Sigmoid colon (tissue), 7 donors: ENCODE data around the gene OR14I1. TPM values are rescaled to one million over a fixed set of nuclear protein-coding genes. Genes with fewer than 3 reads are reported as not detected.

ENCODE experiments used
- DNase-seq: peaks from one replicate; pipeline ENCODE4 v3.0.0-alpha.2; 2019
- H3K27ac ChIP-seq, 4 donors: fragments of 200-600 bp; sonication (generic); one replicate each; pipeline ENCODE4 v1.5.1; 2016 to 2019; ENCODE audit warnings: mild to moderate bottlenecking in 1 of 4
- H3K27me3 ChIP-seq, 3 donors: fragments of 200-600 bp; sonication (generic); one replicate each; pipeline ENCODE4 v1.5.1; 2019; ENCODE audit warnings: mild to moderate bottlenecking in 1 of 3
- H3K36me3 ChIP-seq, 4 donors: fragments of 200-600 bp; sonication (generic); one replicate each; pipeline ENCODE4 v1.5.1; 2016 to 2019
- H3K4me1 ChIP-seq, 4 donors: fragments of 200-600 bp; sonication (generic); one replicate each; pipeline ENCODE4 v1.5.1; 2017 to 2019
- H3K4me3 ChIP-seq, 4 donors: fragments of 200-600 bp; sonication (generic); one replicate each; pipeline ENCODE4 v1.5.1; 2017 to 2019; ENCODE audit warnings: mild to moderate bottlenecking in 2 of 4, moderate library complexity in 1 of 4
- H3K9me3 ChIP-seq, 4 donors: fragments of 200-600 bp in 3 of 4; sonication (generic) in 3 of 4; one replicate each; pipeline versions ENCODE4 v1.5.1 to v1.6.1; 2013 to 2019
- EP300 ChIP-seq, 4 donors: sonication (generic); formaldehyde crosslinking; IDR thresholded peaks; one replicate each; pipeline ENCODE4 v1.6.1; 2017; ENCODE audit warnings: antibody characterized with exemption in 4 of 4
- POLR2A ChIP-seq, 2 donors: fragments of 450-650 bp; IDR thresholded peaks; one replicate each; pipeline ENCODE4 v1.6.1; 2016; ENCODE audit warnings: antibody characterized with exemption in 2 of 2, mild to moderate bottlenecking in 2 of 2, moderate library complexity in 2 of 2
- POLR2AphosphoS5 ChIP-seq, 4 donors: sonication (generic); formaldehyde crosslinking; IDR thresholded peaks; one replicate each; pipeline ENCODE4 v1.6.1; 2017; ENCODE audit warnings: antibody characterized with exemption in 4 of 4
- WGBS, 2 donors: extraction: QIAGEN DNeasy Blood & Tissue Kit; methylation state at CpG; one replicate each; pipeline ENCODE4 v1.1.7; 2013; 5-methylcytosine and 5-hydroxymethylcytosine counted together
- intact Hi-C: fragments of 100-400 bp; cut with DNase I; formaldehyde crosslinking; loops from one replicate; pipeline ENCODE4 v1.15.1; 2023
- polyA plus RNA-seq, 3 donors: library from polyadenylated mRNA; stranded (reverse); fragments of 200-250 nt; gene quantifications; one replicate each; pipeline ENCODE4 v1.2.3, GENCODE V29; 2013
- total RNA-seq, 4 donors: library from RNA; depleted of rRNA; stranded (reverse); fragments of >200 nt; gene quantifications; one replicate each; pipeline ENCODE4 v1.1.0, GENCODE V29; 2016
- TF ChIP-seq, protein P1 (sequence below), 4 experiments: fragments of 450-650 bp in 3 of 4; fragments of 200-600 bp in 1 of 4; IDR thresholded peaks; one replicate each; pipeline ENCODE4 v1.5.1; 2016 to 2019; ENCODE audit warnings: antibody characterized with exemption in 4 of 4, mild to moderate bottlenecking in 3 of 4, moderate library complexity in 2 of 4
- donor health status: healthy with polysubstance abuse.
- donor health status: Bipolar disorder and iron deficiency.
- donor health status: healthy.

OR14I1 gene
- total RNA-seq (not detected), polyA plus RNA-seq (not detected)

DNA sequence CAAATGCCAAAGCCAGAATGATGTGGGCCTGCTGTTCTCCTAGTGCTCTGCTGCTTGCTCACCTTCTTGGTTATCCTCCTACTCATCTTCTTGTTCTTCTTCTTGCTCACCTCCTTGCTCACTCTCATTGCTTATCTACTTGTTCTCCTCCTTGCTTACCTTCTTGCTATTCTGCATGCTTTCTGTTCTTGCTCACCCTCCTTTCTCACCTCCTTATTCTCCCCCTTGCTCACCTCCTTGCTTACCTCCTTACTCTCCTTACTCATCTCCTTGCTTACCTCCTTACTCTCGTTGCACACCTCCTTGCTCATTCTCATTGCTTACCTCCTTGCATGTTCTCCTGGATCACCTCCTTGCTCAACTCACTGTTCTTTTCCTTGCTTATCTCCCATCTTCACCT lies at the start of gene OR14I1:
OR14I1 (minus strand) TSS at position 53 of the 400 bp plus-strand sequence.
- whole genome bisulfite sequencing, 2 donors = 70 to 81% methylated on average over 1 of the region's 1 CpG
- DNase-seq = no peak
- Histone ChIP-seq H3K27me3 (no peaks in the 10 kb centered on the region), H3K4me3 (no peak within 1 kb of the TSS), H3K4me1 (no peaks in the 10 kb centered on the region), H3K36me3 (no peaks in the 10 kb centered on the region), H3K27ac (no peak within 1 kb of the TSS), H3K9me3 (no peaks in the 10 kb centered on the region)
- intact Hi-C loops = no loop called here
- TF ChIP-seq POLR2A (IDR thresholded peaks at IDR 0.05) (no peak), EP300 (IDR thresholded peaks at IDR 0.05) (no peak)
- TF ChIP-seq, protein P1, sequence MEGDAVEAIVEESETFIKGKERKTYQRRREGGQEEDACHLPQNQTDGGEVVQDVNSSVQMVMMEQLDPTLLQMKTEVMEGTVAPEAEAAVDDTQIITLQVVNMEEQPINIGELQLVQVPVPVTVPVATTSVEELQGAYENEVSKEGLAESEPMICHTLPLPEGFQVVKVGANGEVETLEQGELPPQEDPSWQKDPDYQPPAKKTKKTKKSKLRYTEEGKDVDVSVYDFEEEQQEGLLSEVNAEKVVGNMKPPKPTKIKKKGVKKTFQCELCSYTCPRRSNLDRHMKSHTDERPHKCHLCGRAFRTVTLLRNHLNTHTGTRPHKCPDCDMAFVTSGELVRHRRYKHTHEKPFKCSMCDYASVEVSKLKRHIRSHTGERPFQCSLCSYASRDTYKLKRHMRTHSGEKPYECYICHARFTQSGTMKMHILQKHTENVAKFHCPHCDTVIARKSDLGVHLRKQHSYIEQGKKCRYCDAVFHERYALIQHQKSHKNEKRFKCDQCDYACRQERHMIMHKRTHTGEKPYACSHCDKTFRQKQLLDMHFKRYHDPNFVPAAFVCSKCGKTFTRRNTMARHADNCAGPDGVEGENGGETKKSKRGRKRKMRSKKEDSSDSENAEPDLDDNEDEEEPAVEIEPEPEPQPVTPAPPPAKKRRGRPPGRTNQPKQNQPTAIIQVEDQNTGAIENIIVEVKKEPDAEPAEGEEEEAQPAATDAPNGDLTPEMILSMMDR (IDR thresholded peaks at IDR 0.05) = no peak

DNA sequence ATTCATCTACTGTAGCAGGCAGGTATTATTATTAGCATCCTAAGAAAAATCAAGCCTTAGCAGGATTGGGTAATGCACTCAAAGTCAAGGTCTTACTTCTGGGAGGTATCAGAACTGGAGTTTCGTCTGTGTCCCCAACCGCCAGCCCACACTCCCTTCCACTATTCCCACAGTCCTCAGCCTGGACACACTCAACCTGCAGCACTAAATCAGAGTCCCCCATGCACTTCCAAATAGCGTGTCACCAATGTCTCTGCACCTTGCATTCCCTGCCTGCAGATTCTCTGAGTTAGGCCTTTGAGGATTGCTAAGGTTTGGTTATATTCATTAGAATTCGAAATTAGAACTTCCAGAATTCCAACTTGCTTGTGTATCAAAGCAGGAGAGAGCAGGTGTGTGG lies 49.1 kb upstream of the OR14I1 start:
- H3K4me3 ChIP-seq = no peak overlapping the region
- WGBS, 2 donors = 87 to 91% methylated on average over 4 of the region's 4 CpGs
- no peaks in the 10 kb centered on the region for H3K4me1 ChIP-seq
- no peaks in the 10 kb centered on the region for H3K27me3 ChIP-seq
- H3K27ac ChIP-seq = no peak overlapping the region
- intact Hi-C loops = no loop called here
- no peaks in the 10 kb centered on the region for H3K9me3 ChIP-seq
- DNase-seq = no peak
- H3K36me3 ChIP-seq = no peaks in the 10 kb centered on the region
- TF ChIP-seq, protein P1 (IDR thresholded peaks at IDR 0.05) = no peak
- TF ChIP-seq POLR2AphosphoS5 (IDR thresholded peaks at IDR 0.05) (no peak), POLR2A (IDR thresholded peaks at IDR 0.05) (no peak), EP300 (IDR thresholded peaks at IDR 0.05) (no peak)

DNA sequence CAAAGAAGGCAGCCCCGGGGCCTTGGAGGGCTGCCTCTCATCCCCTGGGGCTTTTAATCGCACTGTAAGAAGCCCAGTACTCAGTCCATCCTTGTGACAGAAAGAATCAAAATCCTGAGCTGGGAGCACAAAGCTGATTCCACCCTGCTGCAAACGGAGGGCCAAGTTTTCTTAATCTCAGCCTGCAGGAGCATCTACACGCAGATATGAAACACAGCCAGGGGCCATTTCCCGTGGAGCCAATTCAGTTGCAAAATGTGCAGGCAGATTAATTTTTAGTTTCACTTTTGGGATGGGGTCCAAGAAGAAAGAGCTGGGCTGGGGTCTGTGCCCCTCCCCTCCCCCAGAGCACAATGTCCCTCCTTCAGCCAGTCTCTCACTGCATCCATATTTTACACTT lies 48.6 kb upstream of the OR14I1 start:
- TF ChIP-seq POLR2AphosphoS5 (IDR thresholded peaks at IDR 0.05) (no peak), POLR2A (IDR thresholded peaks at IDR 0.05) (no peak), EP300 (IDR thresholded peaks at IDR 0.05) (no peak)
- TF ChIP-seq, protein P1 (IDR thresholded peaks at IDR 0.05) = no peak
- intact Hi-C loops = no loop called here
- DNase-seq = no peak
- Histone ChIP-seq H3K9me3 (no peaks in the 10 kb centered on the region), H3K36me3 (no peaks in the 10 kb centered on the region), H3K27ac (no peak overlapping the region), H3K4me3 (no peak overlapping the region), H3K4me1 (no peaks in the 10 kb centered on the region), H3K27me3 (no peaks in the 10 kb centered on the region)
- 63 to 71% methylated on average over 5 of the region's 5 CpGs for WGBS, 2 donors

DNA sequence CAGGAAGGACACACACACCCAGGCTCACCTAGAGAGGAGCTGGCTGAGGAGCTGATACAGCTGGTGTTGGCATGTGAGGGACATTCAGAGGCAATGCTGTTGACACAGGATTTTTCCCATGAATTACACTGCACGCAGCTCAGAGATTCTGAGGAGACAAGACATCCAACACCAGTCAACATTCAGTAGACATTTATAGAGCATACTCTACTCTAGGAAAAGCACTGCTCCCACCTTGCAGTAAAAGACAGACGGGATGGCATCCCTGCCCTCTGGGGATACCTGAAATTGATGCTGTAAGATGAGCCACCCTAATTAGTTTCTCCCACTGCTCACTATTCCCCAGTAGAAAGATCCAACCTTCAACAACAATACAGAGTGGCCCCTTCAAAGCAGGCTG lies 47.9 kb upstream of the OR14I1 start:
- WGBS, 2 donors = 88 to 89% methylated on average over 2 of the region's 2 CpGs
- H3K36me3 ChIP-seq = no peaks in the 10 kb centered on the region
- no peaks in the 10 kb centered on the region for H3K9me3 ChIP-seq
- intact Hi-C loops = no loop called here
- DNase-seq = no peak
- no peaks in the 10 kb centered on the region for H3K27me3 ChIP-seq
- no peaks in the 10 kb centered on the region for H3K4me1 ChIP-seq
- H3K27ac ChIP-seq = no peak overlapping the region
- H3K4me3 ChIP-seq = no peak overlapping the region
- TF ChIP-seq POLR2A (IDR thresholded peaks at IDR 0.05) = no peak
- TF ChIP-seq, protein P1 (IDR thresholded peaks at IDR 0.05) = no peak
- TF ChIP-seq POLR2AphosphoS5 (IDR thresholded peaks at IDR 0.05) = no peak

DNA sequence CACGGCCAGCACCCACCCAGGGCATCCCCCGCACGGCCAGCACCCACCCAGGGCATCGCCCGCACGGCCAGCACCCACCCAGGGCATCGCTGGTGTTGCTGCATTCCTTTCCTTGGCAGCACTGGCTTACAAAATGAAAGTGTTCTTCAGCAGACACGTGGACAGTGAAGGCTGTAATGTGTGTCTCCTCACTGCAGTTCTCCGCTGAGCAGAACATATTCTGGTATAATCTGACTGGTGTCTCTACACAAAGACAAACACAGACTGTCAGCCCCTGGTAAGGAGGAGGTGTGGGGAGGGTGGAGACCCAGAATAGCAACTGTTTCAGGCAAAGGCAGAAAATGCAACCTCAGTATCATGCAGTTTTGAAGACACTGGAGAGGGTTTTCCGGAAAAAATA lies 45.6 kb upstream of the OR14I1 start:
- 91 to 92% methylated on average over 9 to 10 of the region's 10 CpGs for WGBS, 2 donors
- Histone ChIP-seq H3K9me3 (no peaks in the 10 kb centered on the region), H3K27me3 (no peaks in the 10 kb centered on the region), H3K4me3 (no peak overlapping the region), H3K27ac (no peak overlapping the region), H3K4me1 (no peaks in the 10 kb centered on the region), H3K36me3 (no peaks in the 10 kb centered on the region)
- TF ChIP-seq EP300 (IDR thresholded peaks at IDR 0.05) = no peak
- intact Hi-C loops = no loop called here
- no peak for DNase-seq
